Fibroblast of lung (primary cell): Measurements from ENCODE around the gene OR13C4. TPM values are rescaled to one million over a fixed set of nuclear protein-coding genes. Genes with fewer than 3 reads are reported as not detected.

ENCODE experiments used
- DNase-seq, 2 donors: peaks; one replicate each; pipeline versions ENCODE4 v3.0.0 to v3.0.0-alpha.2; 2010; ENCODE audit warnings: low read depth in 2 of 2
- H2AFZ ChIP-seq: 2 replicates; pipeline ENCODE4 v1.5.1; 2012; ENCODE audit warnings: low read length, control low read depth, inconsistent platforms
- H3K27ac ChIP-seq: 2 replicates; pipeline ENCODE4 v1.5.1; 2011; ENCODE audit warnings: low read length, control low read depth; ENCODE audit not compliant: insufficient read depth
- H3K27me3 ChIP-seq: 2 replicates; pipeline ENCODE4 v1.5.1; 2011; ENCODE audit warnings: mild to moderate bottlenecking, low read length; ENCODE audit not compliant: control insufficient read depth, insufficient read depth
- H3K36me3 ChIP-seq: 2 replicates; pipeline ENCODE4 v1.5.1; 2011; ENCODE audit warnings: low read length; ENCODE audit not compliant: control insufficient read depth, insufficient read depth
- H3K4me1 ChIP-seq: 2 replicates; pipeline ENCODE4 v1.5.1; 2011; ENCODE audit warnings: low read length; ENCODE audit not compliant: control insufficient read depth, insufficient read depth; ENCODE audit errors: extremely low read depth
- H3K4me2 ChIP-seq: 2 replicates; pipeline ENCODE4 v1.5.1; 2011; ENCODE audit warnings: low read length, control low read depth; ENCODE audit not compliant: insufficient read depth; ENCODE audit errors: extremely low read depth
- H3K4me3 ChIP-seq, 4 experiments: fragments of 200-600 bp in 1 of 4; sonication (generic) in 1 of 4; replicated peaks in 1 of 4; 2 replicates each; pipeline ENCODE4 v1.5.1; 2011 to 2016; ENCODE audit warnings: low read length in 4 of 4, low read depth in 3 of 4, mild to moderate bottlenecking in 3 of 4, control low read depth in 2 of 4, inconsistent platforms in 1 of 4, mixed read lengths in 1 of 4; ENCODE audit not compliant: insufficient read depth in 1 of 4; ENCODE audit errors: control extremely low read depth in 1 of 4
- H3K79me2 ChIP-seq: 2 replicates; pipeline ENCODE4 v1.5.1; 2012; ENCODE audit warnings: mild to moderate bottlenecking, low read length, inconsistent platforms; ENCODE audit not compliant: control insufficient read depth, insufficient read depth
- H3K9ac ChIP-seq: 2 replicates; pipeline ENCODE4 v1.5.1; 2011; ENCODE audit warnings: mild to moderate bottlenecking, low read length, control low read depth; ENCODE audit not compliant: insufficient read depth
- H3K9me3 ChIP-seq: 2 replicates; pipeline ENCODE4 v1.5.1; 2012; ENCODE audit warnings: low read depth, low read length; ENCODE audit not compliant: control insufficient read depth, insufficient read depth
- H4K20me1 ChIP-seq: 2 replicates; pipeline ENCODE4 v1.5.1; 2011; ENCODE audit warnings: low read length; ENCODE audit not compliant: control insufficient read depth, insufficient read depth; ENCODE audit errors: extremely low read depth
- CTCF ChIP-seq, 2 donors: IDR thresholded peaks in 1 of 2; conservative IDR thresholded peaks in 1 of 2; 1 replicate in 1 of 2; 2 replicates in 1 of 2; pipeline ENCODE4 v1.5.1; 2011 to 2012; ENCODE audit warnings: low read length in 2 of 2, control low read depth in 1 of 2, inconsistent platforms in 1 of 2, low read depth in 1 of 2, mild to moderate bottlenecking in 1 of 2
- EZH2 ChIP-seq: IDR thresholded peaks from 2 replicates; pipeline ENCODE4 v1.5.1; 2012; ENCODE audit warnings: low read length, control low read depth, mild to moderate bottlenecking; ENCODE audit errors: missing control alignments
- polyA plus RNA-seq, 2 donors: library from polyadenylated mRNA; depleted of rRNA in 1 of 2; stranded (reverse) in 1 of 2; unstranded in 1 of 2; fragments of >200 nt; gene quantifications; 2 replicates each; pipeline ENCODE4 v1.2.1, GENCODE V29; 2011 to 2012; ENCODE audit warnings: missing spikeins in 1 of 2
- total RNA-seq: library from RNA; depleted of rRNA; stranded (reverse); fragments of >200 nt; gene quantifications from 2 replicates; pipeline ENCODE4 v1.2.1, GENCODE V29; 2014

OR13C4 gene
- total and polyA plus RNA-seq, 2 donors (not counting 1 experiment from before 2014, with no cell fraction given): not detected

- no peak for TF ChIP-seq EZH2
- no peak for TF ChIP-seq CTCF (conservative IDR thresholded peaks at IDR 0.05 in 1 of 2, IDR thresholded peaks at IDR 0.05 in 1 of 2; ENCODE audit: low read depth in 1 of 2, low read length in 2 of 2)
- DNase-seq: no peak
Observed at GRCh38 chr9:104555521-104555920, 28.5 kb upstream of the OR13C4 start.

GRCh38 chr9:104553261-104553660 is 26.3 kb upstream of the OR13C4 start:
- DNase-seq: no peak
- H3K4me2 ChIP-seq: no peak overlapping the region

More at GRCh38 chr9:104555521-104555920, 28.5 kb upstream of the OR13C4 start:
- H2AFZ ChIP-seq: no peak overlapping the region
- H4K20me1 ChIP-seq: no peaks in the 10 kb centered on the region
- no peak overlapping the region for H3K4me3 ChIP-seq
- H3K9me3 ChIP-seq: no peaks in the 10 kb centered on the region
- H3K9ac ChIP-seq: no peak overlapping the region
- no peaks in the 10 kb centered on the region for H3K4me1 ChIP-seq
- no peak overlapping the region for H3K4me2 ChIP-seq
- H3K27ac ChIP-seq: no peak overlapping the region
- H3K79me2 ChIP-seq: no peaks in the 10 kb centered on the region
- H3K27me3 ChIP-seq: no peaks in the 10 kb centered on the region
- H3K36me3 ChIP-seq: no peaks in the 10 kb centered on the region

GRCh38 chr9:104544644-104545043 is 17.6 kb upstream of the OR13C4 start:
- no peaks in the 10 kb centered on the region for H3K36me3 ChIP-seq
- DNase-seq: no peak
- no peaks in the 10 kb centered on the region for H3K4me1 ChIP-seq
- H3K4me3 ChIP-seq: no peak overlapping the region
- no peak for TF ChIP-seq CTCF (conservative IDR thresholded peaks at IDR 0.05 in 1 of 2, IDR thresholded peaks at IDR 0.05 in 1 of 2; ENCODE audit: low read depth in 1 of 2, low read length in 2 of 2)
- no peak for TF ChIP-seq EZH2
- H3K79me2 ChIP-seq: no peaks in the 10 kb centered on the region
- H3K9ac ChIP-seq: no peak overlapping the region
- no peaks in the 10 kb centered on the region for H4K20me1 ChIP-seq
- H3K27ac ChIP-seq: no peak overlapping the region
- no peak overlapping the region for H3K4me2 ChIP-seq
- no peaks in the 10 kb centered on the region for H3K27me3 ChIP-seq
- H2AFZ ChIP-seq: no peak overlapping the region
- H3K9me3 ChIP-seq: no peaks in the 10 kb centered on the region

More at GRCh38 chr9:104553261-104553660, 26.3 kb upstream of the OR13C4 start:
- Histone ChIP-seq H4K20me1 (no peaks in the 10 kb centered on the region), H3K9ac (no peak overlapping the region), H3K27me3 (no peaks in the 10 kb centered on the region), H3K27ac (no peak overlapping the region), H3K79me2 (no peaks in the 10 kb centered on the region), H3K4me1 (no peaks in the 10 kb centered on the region), H3K4me3 (no peak overlapping the region), H3K9me3 (no peaks in the 10 kb centered on the region), H2AFZ (no peak overlapping the region), H3K36me3 (no peaks in the 10 kb centered on the region)
- TF ChIP-seq EZH2: no peak
- TF ChIP-seq CTCF (conservative IDR thresholded peaks at IDR 0.05 in 1 of 2, IDR thresholded peaks at IDR 0.05 in 1 of 2; ENCODE audit: low read depth in 1 of 2, low read length in 2 of 2): no peak
